ENCODE measurements around the gene SIGMAR1.
A peak's percentile ranks its signal among the peaks of the same experiment; 100 is the strongest.

The SIGMAR1 gene

DNA sequence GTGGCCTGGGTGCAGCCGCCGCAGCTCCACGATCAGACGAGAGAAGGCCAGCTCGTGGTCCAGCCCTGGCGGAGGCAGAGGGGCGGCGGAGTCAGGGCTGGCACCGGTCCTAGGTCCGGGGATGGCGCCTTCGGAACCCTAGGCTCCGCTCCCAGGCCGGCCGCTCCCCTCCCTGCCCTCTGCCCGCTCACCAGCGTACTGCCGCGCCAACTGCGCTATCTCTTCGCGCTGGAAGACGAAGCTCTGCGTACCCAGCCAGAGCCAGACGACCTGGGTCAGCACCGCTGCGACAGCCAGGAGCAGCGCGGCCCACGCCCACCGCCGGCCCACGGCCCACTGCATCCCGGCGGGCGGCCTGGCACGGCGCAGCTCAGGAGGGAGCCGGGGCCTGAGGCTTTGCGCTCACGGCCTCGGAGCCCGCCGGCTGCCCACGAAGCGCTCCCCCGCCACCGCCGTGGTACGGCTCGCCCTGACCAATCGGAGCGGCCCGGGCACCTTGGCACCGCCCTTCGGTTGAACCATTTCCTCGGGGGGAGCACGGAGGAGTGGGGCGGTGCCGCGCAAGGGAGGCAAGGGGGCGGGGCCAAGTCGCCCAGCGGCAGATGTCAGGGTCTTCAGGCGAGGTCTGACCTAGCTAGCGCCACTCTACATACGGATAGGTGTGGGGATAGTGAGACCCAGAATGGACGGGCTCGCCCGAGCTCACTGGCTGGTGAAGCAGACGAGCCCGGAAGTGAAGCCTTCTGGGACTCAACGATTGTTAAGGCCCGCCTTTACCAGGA, at the start of gene SIGMAR1:
Gene SIGMAR1, minus strand, starts transcription at position 432 of the 782 bp plus-strand sequence. Its CDS starts 90 bp downstream, at position 342.
- DNase-seq (ENCODE audit: low read depth in 2 of 2), result peak; percentile 85 to 91

DNA sequence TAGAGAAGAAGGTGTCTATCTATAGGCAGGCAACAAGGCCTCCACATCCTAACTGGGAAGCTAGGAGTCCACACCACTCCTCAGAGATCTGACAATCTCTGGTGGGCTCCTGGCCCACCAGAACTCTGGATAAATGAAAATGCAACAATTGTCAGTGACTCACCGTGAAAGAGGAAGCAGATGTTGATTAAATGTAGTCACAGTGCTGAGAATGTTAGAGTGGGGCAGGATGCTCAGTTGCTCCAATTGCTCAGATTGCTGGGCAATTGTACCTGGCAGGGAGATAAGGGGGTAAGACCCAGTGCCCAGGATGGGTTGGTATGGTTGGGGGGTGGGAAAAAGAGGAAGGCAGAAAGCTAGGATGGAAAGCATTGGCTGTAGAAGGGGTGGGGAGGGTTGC, 49.1 kb upstream of the SIGMAR1 start:
- DNase-seq (ENCODE audit: low read depth in 2 of 2), result no peak

DNA sequence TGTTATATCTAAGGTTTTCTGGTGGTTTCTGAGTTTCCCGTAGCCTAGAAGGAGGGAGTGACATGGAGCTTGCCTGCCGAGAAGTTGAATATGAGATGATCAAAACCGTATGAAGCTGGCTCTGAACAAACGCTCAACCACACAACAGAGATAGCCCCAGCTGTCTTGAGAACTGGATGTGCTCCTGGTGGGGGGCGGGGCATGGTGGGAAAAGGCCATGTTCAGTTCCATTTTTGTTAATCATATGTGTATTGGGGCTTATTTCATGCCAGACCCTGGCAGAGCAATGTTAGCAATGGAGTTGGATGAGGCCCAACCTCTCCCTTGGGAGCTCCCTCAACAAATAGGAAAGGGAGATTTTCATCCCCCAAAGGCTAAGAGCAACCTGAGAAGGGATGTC, 48.6 kb upstream of the SIGMAR1 start:
- no peak for DNase-seq (ENCODE audit: low read depth in 2 of 2)

DNA sequence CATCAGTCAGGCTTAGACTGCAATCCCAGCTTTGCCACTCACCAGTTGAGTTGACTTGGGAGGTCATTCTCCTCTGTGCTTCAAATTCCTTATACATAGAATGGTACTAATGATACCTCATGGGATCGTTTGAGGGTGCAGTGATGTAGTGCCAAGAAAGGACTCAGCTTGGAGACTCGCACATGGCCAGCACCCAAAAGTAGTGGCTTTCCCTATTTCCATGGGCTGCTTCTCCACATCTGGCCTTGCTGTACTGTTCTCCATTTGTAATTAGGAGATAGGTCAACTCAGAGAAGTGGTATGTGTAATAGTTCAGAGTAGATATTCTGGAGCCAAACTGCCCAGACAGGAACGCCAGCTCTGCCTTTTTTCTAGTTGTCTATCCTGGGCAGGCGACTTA, 48.0 kb upstream of the SIGMAR1 start:
- DNase-seq (ENCODE audit: low read depth in 2 of 2), result no peak

DNA sequence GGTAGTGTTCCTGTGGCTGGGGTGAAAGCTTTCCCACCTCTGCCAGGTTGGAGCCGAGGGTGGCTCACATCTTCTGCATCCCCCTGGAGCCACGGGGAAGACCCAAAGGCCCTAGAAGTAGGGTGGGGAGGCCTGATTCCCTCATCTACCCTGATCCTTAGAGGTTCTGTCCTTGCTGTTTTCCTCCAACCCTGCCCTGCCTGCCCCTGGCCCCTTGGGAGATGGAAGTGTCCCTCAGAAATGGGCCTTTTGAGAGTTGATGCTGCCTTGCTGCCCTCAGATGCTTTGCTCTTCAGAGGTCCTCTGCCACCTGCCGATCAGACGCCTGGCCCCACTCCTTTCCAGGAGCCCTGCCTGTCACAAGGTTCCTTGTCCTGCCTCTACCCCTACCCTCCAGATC, 47.2 kb upstream of the SIGMAR1 start:
- DNase-seq (ENCODE audit: low read depth in 2 of 2), result no peak

DNA sequence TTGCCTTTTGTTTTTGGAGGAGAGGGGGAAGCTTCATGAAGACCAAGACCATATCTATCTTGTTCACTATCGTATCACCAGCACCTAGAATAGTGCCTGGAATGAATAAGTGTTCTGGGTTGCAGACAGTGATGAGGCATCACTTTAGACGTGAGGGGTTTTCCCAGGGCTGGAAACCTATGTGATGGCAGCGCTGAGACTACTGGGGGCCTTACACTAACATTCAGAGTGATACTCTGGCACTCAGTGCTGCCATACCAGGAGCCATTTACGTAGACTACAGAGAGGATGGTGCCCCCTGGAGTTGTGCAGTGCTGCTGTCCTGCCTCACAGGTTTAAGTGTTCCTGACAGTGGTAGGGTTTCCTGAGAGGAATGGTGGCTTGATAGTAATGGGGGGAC, 46.6 kb upstream of the SIGMAR1 start:
- peak in 1 of 2 donors; percentile 30 for DNase-seq (ENCODE audit: low read depth in 2 of 2)

DNA sequence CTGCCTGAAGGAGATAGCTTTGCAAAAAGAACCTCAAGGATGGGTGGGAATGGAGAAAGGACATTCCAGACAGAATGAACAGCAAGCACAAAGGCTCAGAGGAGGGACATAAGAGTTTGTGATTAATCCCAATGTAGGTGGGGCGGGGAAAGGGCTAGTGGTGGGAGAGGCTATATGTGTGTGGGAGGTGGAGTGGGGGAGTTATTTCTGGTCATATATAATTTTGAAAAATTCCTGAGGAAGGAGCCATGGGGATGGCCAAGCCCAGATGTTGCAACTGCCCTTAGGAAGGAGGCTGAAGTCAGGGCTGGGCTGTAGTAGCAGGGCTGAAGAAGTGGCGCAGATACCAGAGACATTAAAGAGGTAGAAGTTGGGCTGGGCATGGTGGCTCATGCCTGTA, 38.3 kb upstream of the SIGMAR1 start:
- no peak for DNase-seq (ENCODE audit: low read depth in 2 of 2)

DNA sequence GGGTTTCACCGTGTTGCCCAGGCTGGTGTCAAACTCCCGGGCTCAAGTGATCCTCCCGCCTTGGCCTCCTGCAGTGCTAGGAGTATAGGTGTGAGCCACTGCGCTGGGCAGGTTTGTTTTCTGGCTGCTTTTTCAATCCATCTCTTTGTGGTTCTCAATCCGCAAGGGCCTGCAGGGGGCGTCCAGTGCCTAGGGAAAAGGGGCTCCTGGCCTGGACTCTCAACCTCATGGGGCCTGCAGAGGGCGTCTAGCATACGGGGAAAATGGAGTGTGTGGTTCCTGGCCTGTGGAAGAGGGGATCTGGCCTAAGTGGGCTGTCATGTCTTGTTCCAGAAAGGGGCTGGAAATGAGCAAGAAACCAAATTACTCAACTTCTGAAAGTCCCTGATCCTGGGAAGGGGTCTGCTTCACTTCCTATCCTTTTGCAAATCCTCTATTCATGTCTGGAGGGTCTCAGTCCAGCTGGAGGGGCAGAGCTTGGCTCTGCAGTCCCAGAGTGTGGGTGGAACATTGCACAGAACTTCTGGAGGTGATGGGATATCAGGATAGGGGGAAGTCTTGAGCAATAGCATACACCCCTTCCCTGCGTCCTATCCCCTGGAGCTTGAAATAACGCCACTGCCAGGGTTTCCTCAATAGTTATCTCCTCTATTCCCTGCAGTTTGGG, 37.6 kb upstream of the SIGMAR1 start:
- DNase-seq (ENCODE audit: low read depth in 2 of 2), result peak; percentile 48 to 50

DNA sequence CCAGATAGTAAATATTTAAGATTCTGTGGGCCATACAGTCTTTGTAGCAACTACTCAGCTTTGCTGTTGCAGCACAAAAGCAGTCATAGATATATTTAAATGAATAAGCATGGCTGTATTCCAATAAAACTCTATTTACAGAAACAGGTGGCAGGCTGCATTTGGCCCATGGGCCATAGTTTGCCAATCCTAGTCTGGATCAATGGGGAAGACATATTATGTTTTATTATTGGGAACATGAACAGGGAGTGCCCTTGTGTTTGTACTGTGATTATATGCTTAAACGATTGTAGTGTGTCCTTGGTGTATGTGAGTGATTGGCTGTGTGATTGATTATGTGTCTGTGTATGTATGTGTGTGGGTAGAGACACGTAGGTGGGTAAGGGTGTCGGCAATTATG, 36.9 kb upstream of the SIGMAR1 start:
- DNase-seq (ENCODE audit: low read depth in 2 of 2), result no peak

DNA sequence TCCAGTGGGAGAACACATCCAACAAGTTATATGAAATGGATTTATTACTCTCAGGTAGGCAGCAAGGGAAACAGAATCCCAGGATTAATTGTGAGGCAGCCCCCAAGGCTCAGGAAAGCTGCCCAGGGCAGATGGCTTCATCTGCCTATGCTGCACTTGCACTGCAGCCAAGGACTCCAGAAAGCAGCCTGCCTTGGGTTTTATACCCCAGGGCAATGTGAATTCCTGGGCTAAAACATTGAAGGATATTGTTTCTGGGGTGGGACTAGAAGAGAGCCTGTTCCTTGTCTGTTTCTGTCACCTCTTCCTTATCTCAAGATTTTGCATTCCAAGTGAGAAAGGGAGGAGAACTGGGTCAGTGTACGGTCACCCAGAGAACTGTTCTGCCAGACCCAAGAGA, 33.7 kb upstream of the SIGMAR1 start:
- DNase-seq (ENCODE audit: low read depth in 2 of 2), result no peak

DNA sequence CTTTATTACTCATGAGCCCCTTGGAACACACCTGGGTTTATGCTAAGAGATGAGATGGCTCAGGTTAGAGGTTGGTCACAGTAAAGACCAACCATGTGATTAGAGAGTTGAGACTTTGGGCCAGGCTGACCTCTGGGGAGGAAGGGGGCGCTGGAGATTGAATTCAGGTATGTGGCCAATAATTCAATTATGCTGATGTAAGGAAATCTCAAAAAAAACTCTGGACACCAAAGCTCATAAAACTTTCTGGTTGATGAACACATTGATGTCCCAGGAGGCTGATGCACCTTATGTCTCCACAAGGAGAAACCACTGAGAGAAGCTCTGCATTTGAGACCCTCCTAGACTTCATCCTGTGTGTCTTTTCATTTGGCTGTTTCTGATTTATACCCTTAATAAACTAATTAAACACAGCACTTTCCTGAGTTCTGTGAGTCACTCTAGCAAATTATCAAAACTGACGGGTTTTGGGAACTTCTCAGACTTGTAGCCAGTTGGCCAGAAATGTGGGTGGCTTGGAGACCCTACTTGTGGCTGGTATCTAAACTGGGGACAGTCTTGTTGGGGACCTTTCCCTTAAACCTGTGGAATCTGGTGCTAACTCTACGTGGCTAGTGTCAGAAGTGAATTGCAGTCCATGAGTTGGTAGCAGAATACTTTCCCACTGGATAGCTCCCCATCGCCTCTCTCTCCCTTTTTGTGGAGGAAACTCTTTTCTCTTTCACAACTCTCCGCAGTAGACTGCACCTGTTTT, 32.4 kb upstream of the SIGMAR1 start:
- DNase-seq (ENCODE audit: low read depth in 2 of 2), result no peak

DNA sequence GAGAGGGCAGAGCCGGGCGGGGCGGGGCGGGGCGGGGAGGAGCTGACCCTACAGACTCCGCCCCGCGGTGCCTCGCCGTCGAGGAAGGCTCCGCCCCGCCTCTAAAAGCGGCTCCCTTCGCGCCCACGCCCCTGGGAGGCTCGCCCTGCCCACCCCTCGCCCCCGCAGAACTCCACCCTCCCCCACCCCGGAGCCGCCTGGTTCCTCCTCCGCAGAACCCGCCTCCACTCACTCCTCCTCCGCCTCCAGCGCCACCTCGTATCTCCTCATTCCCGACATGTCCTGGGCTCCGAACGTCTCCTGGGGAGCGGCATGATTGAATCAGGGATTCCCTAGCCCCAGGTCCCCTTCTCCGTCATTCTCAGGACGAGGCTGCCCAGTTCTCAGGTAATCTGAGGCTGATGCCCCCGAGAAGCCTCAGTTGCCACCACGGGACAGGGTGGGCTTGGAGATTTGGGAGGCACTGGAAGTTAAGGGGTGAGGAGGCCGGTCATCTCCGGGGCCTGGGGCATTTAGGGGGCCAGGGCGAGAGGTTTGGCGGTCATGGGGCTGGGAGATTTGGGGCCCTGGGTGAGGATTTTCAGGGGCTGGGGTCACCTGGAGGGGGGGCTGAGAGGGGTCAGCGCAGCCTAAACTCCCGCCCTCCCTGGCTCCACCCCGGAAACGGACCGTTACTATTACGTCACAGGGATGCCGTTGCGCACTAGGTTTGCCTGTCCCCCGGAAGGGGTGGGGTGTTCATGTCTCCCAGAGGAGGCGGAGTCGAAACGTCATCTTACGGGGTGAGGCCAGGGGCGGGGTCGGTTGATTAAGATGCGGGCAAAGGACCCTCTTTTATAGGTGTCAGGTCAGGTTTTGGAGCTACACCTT, 28.0 kb upstream of the SIGMAR1 start:
- peak; percentile 79 to 81 for DNase-seq (ENCODE audit: low read depth in 2 of 2)

DNA sequence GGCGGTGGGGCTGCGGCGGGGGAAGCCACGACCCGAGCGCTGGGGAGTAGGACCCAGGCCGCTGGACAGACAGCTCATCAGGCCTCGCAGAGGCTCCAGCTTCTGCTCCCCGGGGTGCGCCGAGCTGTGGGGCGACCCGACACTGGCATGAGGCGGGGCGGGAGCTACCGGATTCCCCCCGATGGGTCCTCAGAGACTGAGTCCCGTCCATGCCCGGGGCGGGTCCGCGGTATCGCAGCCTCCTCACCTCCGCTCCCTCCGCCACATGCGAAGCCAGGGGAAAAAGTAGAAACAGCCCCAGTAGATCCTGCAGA, 27.4 kb upstream of the SIGMAR1 start:
- no peak for DNase-seq (ENCODE audit: low read depth in 2 of 2)

DNA sequence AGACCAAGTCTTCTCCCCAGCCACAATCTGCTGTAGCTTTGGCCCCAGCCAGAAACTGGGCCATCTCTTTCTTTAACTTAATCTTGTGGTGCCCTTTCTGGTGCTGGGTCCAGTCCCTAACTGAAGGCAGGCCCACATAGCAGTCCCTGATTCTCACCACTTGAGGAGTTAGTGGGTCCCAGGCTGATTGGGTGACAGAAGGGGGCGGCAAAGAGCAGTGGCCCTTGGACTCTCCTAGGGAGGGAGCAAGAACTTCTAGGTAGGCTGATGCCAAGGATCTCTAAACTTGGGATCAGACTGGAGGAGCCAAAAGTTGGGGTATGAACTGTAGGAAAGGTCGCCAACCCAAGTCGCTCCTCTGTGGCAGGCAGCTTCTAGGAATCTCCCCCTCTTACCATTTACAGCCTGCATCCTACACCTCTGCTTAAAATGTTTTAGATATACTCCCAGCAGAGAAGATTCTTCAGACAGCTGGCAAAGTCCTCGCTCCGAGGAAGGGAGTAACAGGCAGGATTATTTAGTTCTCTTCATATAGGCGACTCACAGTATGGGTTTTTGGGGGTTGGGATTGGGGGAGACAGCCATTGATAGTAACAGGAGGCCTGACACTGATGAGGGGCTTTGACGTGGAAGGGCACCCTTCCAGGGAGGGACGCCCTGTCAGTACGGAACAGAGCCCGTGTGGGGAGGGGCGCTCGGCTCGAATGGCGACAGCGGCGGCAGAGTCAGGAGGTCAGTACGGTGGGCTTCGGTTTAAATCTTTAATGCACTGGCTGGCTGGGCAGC, 26.9 kb upstream of the SIGMAR1 start:
- peak; percentile 38 to 48 for DNase-seq (ENCODE audit: low read depth in 2 of 2)

DNA sequence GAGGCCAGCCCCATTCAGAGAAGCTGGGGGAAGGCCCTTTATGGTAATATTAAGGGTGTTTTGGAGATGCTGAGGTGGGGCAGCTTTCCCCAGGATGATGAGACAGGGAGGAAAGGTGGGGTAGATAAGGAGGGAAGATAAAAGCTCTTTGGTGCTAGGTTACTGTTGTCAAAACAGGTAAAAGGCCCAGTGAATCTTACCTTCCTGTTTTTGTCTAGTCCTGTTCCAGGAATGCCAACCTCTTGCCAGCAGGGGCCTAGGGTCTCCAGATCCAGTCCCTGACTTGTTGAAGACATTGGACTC, 25.7 kb upstream of the SIGMAR1 start:
- no peak for DNase-seq (ENCODE audit: low read depth in 2 of 2)

DNA sequence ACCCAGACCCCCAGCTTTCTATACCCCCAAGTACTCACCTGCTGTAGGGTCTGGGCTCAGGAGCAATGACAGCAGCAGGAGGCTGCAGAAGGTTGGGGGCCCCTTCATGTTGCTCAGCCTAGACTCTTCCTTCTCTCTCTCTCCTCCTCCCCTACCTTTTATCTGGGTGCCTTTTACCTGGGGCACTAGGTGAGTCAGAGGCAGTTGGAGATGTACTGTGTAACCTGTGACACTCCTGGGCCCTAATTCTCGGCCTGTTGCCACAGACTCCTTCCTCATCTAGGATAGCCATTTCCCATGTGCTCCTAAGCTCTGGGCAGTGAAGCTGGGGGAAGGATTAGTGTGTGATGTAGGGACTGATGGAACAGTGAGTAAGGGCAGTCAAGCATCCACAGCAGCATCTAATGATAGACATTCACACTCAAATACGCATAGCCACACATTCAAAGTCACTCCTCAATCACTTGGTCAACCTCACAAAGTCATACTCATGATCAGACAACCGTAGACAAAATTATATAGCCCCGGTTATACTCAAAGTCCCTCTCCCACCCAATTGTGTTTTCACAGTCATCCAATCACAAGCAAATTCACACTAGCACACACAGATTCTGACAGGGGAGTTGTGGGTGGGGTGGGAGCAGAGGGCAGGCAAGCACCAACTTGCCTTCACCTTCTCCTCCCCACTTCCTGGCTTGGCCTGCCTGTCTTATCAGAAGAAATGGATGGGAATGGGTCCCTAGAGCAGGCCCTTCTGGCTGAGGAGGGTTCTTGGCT, 25.1 kb upstream of the SIGMAR1 start, which contains the start of gene CCL27:
Gene CCL27, minus strand, starts transcription at position 132 of the 777 bp plus-strand sequence. Its CDS starts 24 bp downstream, at position 108.
- no peak for DNase-seq (ENCODE audit: low read depth in 2 of 2)

DNA sequence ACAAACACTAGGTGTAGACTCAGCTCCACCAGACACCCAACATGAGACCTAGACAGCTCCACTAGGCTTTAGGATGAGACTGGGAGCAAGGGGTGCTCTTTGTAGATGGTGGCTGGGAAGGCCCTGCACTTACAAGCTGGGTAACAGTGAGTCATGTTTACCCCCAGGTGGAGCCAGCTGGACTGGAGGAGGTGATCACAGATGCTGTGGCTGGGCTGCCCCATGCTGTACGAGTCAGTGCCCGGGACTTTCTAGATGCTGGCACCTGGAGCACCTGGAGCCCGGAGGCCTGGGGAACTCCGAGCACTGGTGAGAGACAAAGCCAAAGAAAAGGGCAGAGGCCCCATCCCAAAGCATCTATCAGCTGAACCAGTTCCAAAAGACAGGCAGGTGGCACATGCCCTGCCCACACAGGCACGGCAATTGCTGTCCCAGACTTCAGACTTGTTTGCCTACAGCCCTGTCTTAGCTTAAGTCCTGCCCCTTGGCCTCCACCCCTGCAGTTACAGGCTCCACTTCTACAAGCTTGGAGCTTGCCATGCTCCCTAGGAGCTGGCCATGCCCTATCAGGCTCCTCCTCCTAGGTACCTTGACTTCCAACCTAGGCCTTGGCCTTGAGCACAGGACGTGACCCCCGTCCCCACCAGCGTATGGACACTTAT, 22.1 kb upstream of the SIGMAR1 start:
- no peak for DNase-seq (ENCODE audit: low read depth in 2 of 2)

DNA sequence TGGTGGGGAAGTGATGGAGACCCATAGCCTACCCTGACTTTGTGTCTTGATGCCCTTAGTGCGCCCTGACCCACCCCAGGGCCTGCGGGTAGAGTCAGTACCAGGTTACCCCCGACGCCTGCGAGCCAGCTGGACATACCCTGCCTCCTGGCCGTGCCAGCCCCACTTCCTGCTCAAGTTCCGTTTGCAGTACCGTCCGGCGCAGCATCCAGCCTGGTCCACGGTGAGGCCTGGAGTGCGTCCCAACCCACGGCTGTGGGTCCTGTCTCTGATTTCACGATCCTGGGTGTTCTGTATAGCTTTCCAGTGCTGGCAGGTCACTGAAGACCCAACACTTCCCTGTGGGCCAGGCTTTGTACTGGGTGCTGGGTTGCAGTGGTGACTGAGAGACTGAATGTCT, 20.9 kb upstream of the SIGMAR1 start:
- DNase-seq (ENCODE audit: low read depth in 2 of 2), result no peak

DNA sequence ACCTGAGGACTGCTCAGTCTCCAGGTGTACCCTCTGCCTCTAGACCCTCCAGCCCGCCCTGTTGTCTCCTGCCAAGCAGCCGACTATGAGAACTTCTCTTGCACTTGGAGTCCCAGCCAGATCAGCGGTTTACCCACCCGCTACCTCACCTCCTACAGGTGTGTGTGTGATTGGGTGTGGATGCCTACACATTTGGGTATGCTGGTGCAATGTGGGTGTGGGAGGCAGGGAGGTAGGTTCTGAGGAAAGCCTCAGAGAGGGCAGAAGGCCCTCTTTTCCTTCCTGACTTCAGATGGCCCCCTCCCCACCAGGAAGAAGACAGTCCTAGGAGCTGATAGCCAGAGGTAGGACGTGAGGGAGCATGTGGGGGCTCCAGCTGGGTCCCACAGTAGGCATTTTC, 19.4 kb upstream of the SIGMAR1 start:
- no peak for DNase-seq (ENCODE audit: low read depth in 2 of 2)

DNA sequence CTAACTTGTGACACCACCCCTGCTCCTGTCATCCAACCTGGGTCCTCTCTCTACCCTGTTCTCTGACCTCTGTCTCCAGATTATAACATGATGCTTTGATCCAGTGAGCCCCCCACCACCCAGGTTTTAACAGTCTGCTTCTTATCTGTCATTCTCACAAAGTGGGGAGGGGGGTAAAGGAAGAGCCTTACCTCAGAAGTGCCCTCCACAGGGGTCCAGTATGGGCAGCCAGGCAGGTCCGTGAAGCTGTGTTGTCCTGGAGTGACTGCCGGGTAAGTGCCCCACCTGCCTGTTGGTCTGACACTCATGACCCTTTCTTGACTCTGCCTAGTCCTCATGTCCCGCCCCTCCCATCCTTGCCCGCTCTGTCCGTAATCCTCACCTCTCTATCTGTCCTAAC, 17.8 kb upstream of the SIGMAR1 start:
- no peak for DNase-seq (ENCODE audit: low read depth in 2 of 2)

All from stimulated activated CD4-positive, alpha-beta T cell treated with anti-CD3 and anti-CD28 coated beads, Interleukin-15, amount 100 ng/mL, for 48 hours (primary cell).